Suprapubic skin (tissue), 3 donors: ENCODE data around the gene TBC1D32.

Source experiments
- EP300 ChIP-seq: sonication (generic); formaldehyde crosslinking; IDR thresholded peaks from one replicate; pipeline ENCODE4 v1.6.1; 2017; ENCODE audit warnings: antibody characterized with exemption
- TF ChIP-seq, protein P1 (sequence below), 2 donors: fragments of 200-600 bp in 1 of 2; fragments of 450-650 bp in 1 of 2; sonication (generic) in 1 of 2; IDR thresholded peaks; one replicate each; pipeline ENCODE4 v1.5.1; 2016 to 2019; ENCODE audit warnings: antibody characterized with exemption in 2 of 2, mild to moderate bottlenecking in 1 of 2, moderate library complexity in 1 of 2

DNA sequence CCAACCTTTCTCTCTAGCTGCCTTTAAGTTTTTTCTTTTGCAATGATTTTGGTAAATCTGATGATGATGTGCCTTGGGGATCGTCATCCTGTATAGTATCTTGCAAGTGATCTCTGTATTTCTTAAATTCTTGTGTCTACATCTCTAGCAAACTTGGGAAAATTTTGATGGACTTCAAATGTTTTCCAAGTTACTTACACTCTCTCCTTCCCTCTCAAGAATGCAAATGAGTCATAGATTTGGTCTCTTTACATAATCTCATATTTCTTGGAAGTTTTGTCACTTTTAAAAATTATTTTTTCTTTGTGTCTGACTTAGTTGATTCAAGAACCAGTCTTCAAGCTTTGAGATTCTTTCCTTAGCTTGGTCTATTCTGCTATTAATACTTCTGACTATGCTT lies 176.4 kb downstream of the TBC1D32 start:
- TF ChIP-seq, protein P1, sequence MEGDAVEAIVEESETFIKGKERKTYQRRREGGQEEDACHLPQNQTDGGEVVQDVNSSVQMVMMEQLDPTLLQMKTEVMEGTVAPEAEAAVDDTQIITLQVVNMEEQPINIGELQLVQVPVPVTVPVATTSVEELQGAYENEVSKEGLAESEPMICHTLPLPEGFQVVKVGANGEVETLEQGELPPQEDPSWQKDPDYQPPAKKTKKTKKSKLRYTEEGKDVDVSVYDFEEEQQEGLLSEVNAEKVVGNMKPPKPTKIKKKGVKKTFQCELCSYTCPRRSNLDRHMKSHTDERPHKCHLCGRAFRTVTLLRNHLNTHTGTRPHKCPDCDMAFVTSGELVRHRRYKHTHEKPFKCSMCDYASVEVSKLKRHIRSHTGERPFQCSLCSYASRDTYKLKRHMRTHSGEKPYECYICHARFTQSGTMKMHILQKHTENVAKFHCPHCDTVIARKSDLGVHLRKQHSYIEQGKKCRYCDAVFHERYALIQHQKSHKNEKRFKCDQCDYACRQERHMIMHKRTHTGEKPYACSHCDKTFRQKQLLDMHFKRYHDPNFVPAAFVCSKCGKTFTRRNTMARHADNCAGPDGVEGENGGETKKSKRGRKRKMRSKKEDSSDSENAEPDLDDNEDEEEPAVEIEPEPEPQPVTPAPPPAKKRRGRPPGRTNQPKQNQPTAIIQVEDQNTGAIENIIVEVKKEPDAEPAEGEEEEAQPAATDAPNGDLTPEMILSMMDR (IDR thresholded peaks at IDR 0.05), result no peak
- no peak for TF ChIP-seq EP300
